Endothelial cell of umbilical vein (primary cell): ENCODE measurements around the gene DUSP3. TPM values are rescaled to one million over a fixed set of nuclear protein-coding genes. Genes with fewer than 3 reads are reported as not detected.

Experiments
- BruUV-seq: library from RNA; stranded (reverse); fragments of 400-500 nt; replicated peaks from 2 replicates; lab custom pipeline; 2021; lab: Mats Ljungman, UMichigan
- CTCF ChIA-PET: fragments of 300-600, 350-600 bp; sonication (Branson Sonifier 250); formaldehyde crosslinking; loops from one replicate; lab custom pipeline; 2021; ENCODE audit warnings: antibody characterized with exemption, inconsistent platforms; lab: Charles Lee
- POLR2A ChIA-PET: fragments of 300-600, 350-600 bp; sonication (Branson Sonifier 250); formaldehyde crosslinking; loops from one replicate; lab custom pipeline; 2021; ENCODE audit warnings: antibody characterized with exemption, inconsistent platforms; lab: Charles Lee
- DNase-seq: peaks from one replicate; pipeline ENCODE4 v3.0.0-alpha.2; 2011; ENCODE audit warnings: low read depth, low spot score
- FAIRE-seq: peaks from 2 replicates; lab custom pipeline; 2011; peaks lifted over from hg19 to GRCh38; lab: Jason Lieb, UNC
- H2AFZ ChIP-seq: 2 replicates; pipeline ENCODE4 v1.6.0; 2012; ENCODE audit warnings: low read depth, low read length, control low read depth, inconsistent platforms
- H3K27ac ChIP-seq: 2 replicates; pipeline ENCODE4 v1.5.1; 2011; ENCODE audit warnings: low read depth, mild to moderate bottlenecking, control low read depth, low read length, moderate library complexity; ENCODE audit not compliant: insufficient read depth
- H3K27me3 ChIP-seq, 2 experiments: 2 replicates each; pipeline versions ENCODE4 v1.6.0 to v1.6.1; 2011; ENCODE audit warnings: low read length in 2 of 2, mixed read lengths in 1 of 2; ENCODE audit not compliant: control insufficient read depth in 2 of 2, insufficient read depth in 2 of 2
- H3K36me3 ChIP-seq, 2 experiments: 2 replicates in 1 of 2; 3 replicates in 1 of 2; pipeline ENCODE4 v1.5.1; 2011; ENCODE audit warnings: low read length in 2 of 2, mild to moderate bottlenecking in 1 of 2, moderate library complexity in 1 of 2; ENCODE audit not compliant: control insufficient read depth in 2 of 2, insufficient read depth in 2 of 2; ENCODE audit errors: extremely low read depth in 1 of 2
- H3K4me1 ChIP-seq: 3 replicates; pipeline ENCODE4 v1.5.1; 2011; ENCODE audit warnings: mild to moderate bottlenecking, low read length; ENCODE audit not compliant: control insufficient read depth, insufficient read depth; ENCODE audit errors: extremely low read depth
- H3K4me2 ChIP-seq: 2 replicates; pipeline ENCODE4 v1.6.1; 2011; ENCODE audit warnings: low read length, control low read depth, mixed read lengths; ENCODE audit not compliant: insufficient read depth
- H3K4me3 ChIP-seq, 3 experiments: fragments of 200-600 bp in 1 of 3; sonication (generic), shearing (Covaris generic) in 1 of 3; replicated peaks in 1 of 3; 2 replicates each; pipeline ENCODE4 v1.5.1; 2011 to 2016; ENCODE audit warnings: control low read depth in 3 of 3, low read length in 3 of 3, mild to moderate bottlenecking in 2 of 3, inconsistent platforms in 1 of 3, low read depth in 1 of 3, moderate library complexity in 1 of 3; ENCODE audit not compliant: insufficient read depth in 1 of 3
- H3K79me2 ChIP-seq: 2 replicates; pipeline ENCODE4 v1.6.0; 2012; ENCODE audit warnings: low read length, inconsistent platforms; ENCODE audit not compliant: control insufficient read depth, insufficient read depth
- H3K9ac ChIP-seq: replicated peaks from 2 replicates; pipeline ENCODE3; 2011; ENCODE audit warnings: low read length, control low read depth; ENCODE audit not compliant: insufficient read depth; ENCODE audit errors: extremely low read depth
- H3K9me1 ChIP-seq: replicated peaks from 3 replicates; pipeline ENCODE4 v1.6.0; 2011; ENCODE audit warnings: mild to moderate bottlenecking, low read length; ENCODE audit not compliant: control insufficient read depth, insufficient read depth; ENCODE audit errors: extremely low read depth
- H3K9me3 ChIP-seq: replicated peaks from 2 replicates; pipeline ENCODE4 v1.5.1; 2012; ENCODE audit warnings: low read length, inconsistent platforms; ENCODE audit not compliant: control insufficient read depth, insufficient read depth
- H4K20me1 ChIP-seq: replicated peaks from 2 replicates; pipeline ENCODE3; 2011; ENCODE audit warnings: mild to moderate bottlenecking, low read length; ENCODE audit not compliant: control insufficient read depth, insufficient read depth; ENCODE audit errors: extremely low read depth
- CTCF ChIP-seq, 2 donors: IDR thresholded peaks; 1 replicate in 1 of 2; 2 replicates in 1 of 2; pipeline ENCODE4 v1.5.1; 2011; ENCODE audit warnings: low read length in 2 of 2, mild to moderate bottlenecking in 2 of 2, moderate library complexity in 2 of 2, control low read depth in 1 of 2, inconsistent platforms in 1 of 2, low read depth in 1 of 2; ENCODE audit not compliant: insufficient read depth in 1 of 2; ENCODE audit errors: extremely low read depth in 1 of 2
- EZH2 ChIP-seq: IDR thresholded peaks from 2 replicates; pipeline ENCODE4 v1.6.1; 2012; ENCODE audit warnings: borderline replicate concordance, low read depth, mild to moderate bottlenecking, moderate library complexity, low read length, inconsistent platforms; ENCODE audit not compliant: severe bottlenecking
- FOS ChIP-seq: IDR thresholded peaks from 2 replicates; pipeline ENCODE4 v1.6.1; 2011; ENCODE audit warnings: mild to moderate bottlenecking, low read length, moderate library complexity, borderline replicate concordance; ENCODE audit not compliant: insufficient read depth
- GATA2 ChIP-seq: IDR thresholded peaks from 2 replicates; pipeline ENCODE4 v1.7.0; 2011; ENCODE audit warnings: low read depth, mild to moderate bottlenecking, moderate library complexity, mixed read lengths, low read length; ENCODE audit not compliant: insufficient read length, insufficient read depth
- JUN ChIP-seq: IDR thresholded peaks from 2 replicates; pipeline ENCODE4 v1.6.1; 2011; ENCODE audit warnings: borderline replicate concordance, low read depth; ENCODE audit not compliant: insufficient read length, insufficient read depth
- MAX ChIP-seq: IDR thresholded peaks from 2 replicates; pipeline ENCODE4 v1.6.1; 2011; ENCODE audit not compliant: insufficient read depth, insufficient read length
- MYC ChIP-seq: IDR thresholded peaks from one replicate; pipeline ENCODE4 v1.6.1; 2011; ENCODE audit warnings: mild to moderate bottlenecking, low read depth, low read length
- POLR2A ChIP-seq: IDR thresholded peaks from 2 replicates; pipeline ENCODE4 v1.6.1; 2012; ENCODE audit warnings: low read depth, mild to moderate bottlenecking, control low read depth, low read length
- POLR2AphosphoS5 ChIP-seq: IDR thresholded peaks from 2 replicates; pipeline ENCODE4 v1.6.1; 2012; ENCODE audit warnings: low read depth, mild to moderate bottlenecking, control low read depth, low read length, moderate library complexity; ENCODE audit not compliant: insufficient read depth
- dilution Hi-C: fragments of 300-500 bp; cut with MboI; formaldehyde crosslinking; loops from one replicate; pipeline ENCODE4 v1.15.0; 2019; ENCODE audit warnings: low sequenced_read_pairs; ENCODE audit not compliant: extremely low pct_ligation_motif_present
- intact Hi-C: fragments of 100-400 bp; cut with micrococcal nuclease; formaldehyde crosslinking; loops from one replicate; pipeline ENCODE4 v1.10.0; 2022
- polyA plus RNA-seq, 4 experiments: library from polyadenylated mRNA; depleted of rRNA in 3 of 4; stranded (reverse) in 3 of 4; unstranded in 1 of 4; fragments of >200 nt; gene quantifications; 2 replicates each; pipeline versions ENCODE4 v1.2.1 to v1.2.3, GENCODE V29; 2011 to 2012; ENCODE audit warnings: missing spikeins in 1 of 4
- total RNA-seq: library from RNA; stranded (reverse); gene quantifications from 2 replicates; pipeline ENCODE4 v1.2.3, GENCODE V29; 2021

The DUSP3 gene
- total and polyA plus RNA-seq, 2 donors (not counting 3 experiments of a cell fraction or from before 2014, with no cell fraction given), result 46.8 to 57.7 TPM

GRCh38 chr17:43817826-43818225 is 39.0 kb upstream of the DUSP3 start:
- Histone ChIP-seq H3K9me1 (no peaks in the 10 kb centered on the region), H3K9ac (no peak overlapping the region), H3K4me2 (no peak overlapping the region), H3K4me3 (no peak overlapping the region), H2AFZ (no peak overlapping the region), H3K4me1 (peaks cover 14% of the 10 kb centered on the region), H3K36me3 (peaks cover 2 to 5% of the 10 kb centered on the region in 2 experiments), H3K79me2 (no peaks in the 10 kb centered on the region), H4K20me1 (no peaks in the 10 kb centered on the region), H3K27me3 (no peaks in the 10 kb centered on the region), H3K9me3 (no peaks in the 10 kb centered on the region), H3K27ac (no peak overlapping the region)
- BruUV-seq, result no TSS peak
- ChIA-PET CTCF (interaction anchor here (0.6 to 4.0 kb wide), 2 partner anchors 10 to 28 kb away, joined by 3 to 21 read pairs; partner anchors contain the start of gene CD300LG), POLR2A (interaction anchor here (0.7 kb wide), 1 partner anchor 28 kb away, joined by 4 read pairs; no protein-coding TSS in a partner anchor)
- intact Hi-C loops, result no loop called here
- dilution Hi-C loops, result no loop called here
- DNase-seq (no peak), FAIRE-seq (no peak)
- TF ChIP-seq GATA2, result no peak
- TF ChIP-seq FOS, result no peak
- TF ChIP-seq POLR2A, result no peak
- TF ChIP-seq EZH2, result no peak
- no peak for TF ChIP-seq CTCF (IDR thresholded peaks at IDR 0.05; ENCODE audit: extremely low read depth in 1 of 2, insufficient read depth in 1 of 2, low read depth in 1 of 2, low read length in 2 of 2)
- no peak for TF ChIP-seq JUN
- TF ChIP-seq MAX, result no peak
- TF ChIP-seq POLR2AphosphoS5, result no peak
- no peak for TF ChIP-seq MYC
